NCI-H2227 (cell line): Measurements from ENCODE around the gene MED4.

ENCODE experiments used
- DNase-seq: peaks from one replicate; lab custom pipeline; 2025; ENCODE audit not compliant: unreplicated experiment; lab: John Stamatoyannopoulos, UW

MED4 gene

GRCh38 chr13:48038761-48039160 lies 56.1 kb downstream of the MED4 start:
- DNase-seq: no peak

GRCh38 chr13:48037346-48038173 lies 57.3 kb downstream of the MED4 start, which contains the start of gene NUDT15:
Gene NUDT15, plus strand, starts transcription at chr13:48037726. Its CDS starts 21 bp downstream, at chr13:48037747.
- DNase-seq: peak; percentile 95

GRCh38 chr13:48029859-48030258 lies 65.0 kb downstream of the MED4 start:
- DNase-seq: no peak

GRCh38 chr13:48028066-48028465 lies 66.8 kb downstream of the MED4 start:
- DNase-seq: no peak
